Activated T-cell treated with anti-CD3 and anti-CD28 coated beads, Interleukin-2, amount 50 U/mL, for 72 hours (primary cell): Measurements from ENCODE around the gene ELMO1. TPM values are rescaled to one million over a fixed set of nuclear protein-coding genes. Genes with fewer than 3 reads are reported as not detected.
A peak's percentile ranks its signal among the peaks of the same experiment; 100 is the strongest.

Source experiments
- ATAC-seq, 2 donors: fragments of 150-1000 bp; cut with Tn5 transposase; replicated peaks in 1 of 2; 2 replicates each; pipeline ENCODE4 v1.10.0; 2021; ENCODE audit warnings: moderate library complexity in 2 of 2, mild to moderate bottlenecking in 1 of 2
- DNase-seq, 2 donors: peaks; one replicate each; pipeline ENCODE4 v3.0.0; 2021 to 2022; ENCODE audit warnings: mixed read lengths in 1 of 2
- H3K27ac Mint-ChIP-seq: one replicate; pipeline ENCODE4 v1.8.0; 2022; ENCODE audit warnings: mild to moderate bottlenecking, moderate library complexity, mixed read lengths
- H3K27me3 Mint-ChIP-seq: one replicate; pipeline ENCODE4 v1.8.0; 2022; ENCODE audit warnings: low read depth, mixed read lengths
- H3K36me3 Mint-ChIP-seq, 2 donors: one replicate each; pipeline ENCODE4 v1.8.0; 2022; ENCODE audit warnings: mixed read lengths in 2 of 2, mild to moderate bottlenecking in 1 of 2; ENCODE audit not compliant: insufficient read depth in 2 of 2
- H3K4me1 Mint-ChIP-seq: one replicate; pipeline ENCODE4 v1.8.0; 2022; ENCODE audit warnings: low read depth, mixed read lengths
- H3K4me3 Mint-ChIP-seq, 2 donors: one replicate each; pipeline ENCODE4 v1.8.0; 2022; ENCODE audit warnings: mild to moderate bottlenecking in 2 of 2, mixed read lengths in 2 of 2, moderate library complexity in 2 of 2
- H3K9me3 Mint-ChIP-seq, 2 donors: one replicate each; pipeline ENCODE4 v1.8.0; 2022; ENCODE audit warnings: mixed read lengths in 2 of 2
- total RNA-seq, 2 donors: library from RNA; stranded (reverse); gene quantifications; one replicate each; pipeline ENCODE4 v1.2.3, GENCODE V29; 2022

Gene ELMO1
- total RNA-seq, 2 donors from 2014 or later: 97.2 to 113 TPM

- Mint-ChIP-seq H3K9me3 (peaks cover 4 to 5% of the 10 kb centered on the region in 2 donors), H3K4me1 (peaks cover 29% of the 10 kb centered on the region), H3K4me3 (no peak overlapping the region), H3K27me3 (no peaks in the 10 kb centered on the region), H3K36me3 (peaks cover 7 to 21% of the 10 kb centered on the region in 2 donors), H3K27ac (no peak overlapping the region)
- ATAC-seq: peak in 1 of 2 donors; percentile 30
- DNase-seq: no peak
Measured at GRCh38 chr7:37035631-37036030, 413.0 kb downstream of the ELMO1 start.

- Mint-ChIP-seq H3K9me3 (no peaks in the 10 kb centered on the region), H3K36me3 (peaks cover 0 to 6% of the 10 kb centered on the region in 2 donors), H3K4me1 (peaks cover 54% of the 10 kb centered on the region), H3K27me3 (no peaks in the 10 kb centered on the region), H3K4me3 (no peak overlapping the region), H3K27ac (no peak overlapping the region)
- ATAC-seq (no peak), DNase-seq (no peak)
Measured at GRCh38 chr7:37033141-37033540, 415.5 kb downstream of the ELMO1 start.

- Mint-ChIP-seq H3K4me3 (peak overlapping the region in 1 of 2 donors; percentile 8), H3K36me3 (peaks cover 0 to 6% of the 10 kb centered on the region in 2 donors), H3K4me1 (peaks cover 60% of the 10 kb centered on the region), H3K27ac (peak overlapping the region; percentile 21), H3K27me3 (no peaks in the 10 kb centered on the region), H3K9me3 (no peaks in the 10 kb centered on the region)
- ATAC-seq (no peak), DNase-seq (no peak)
Measured at GRCh38 chr7:37032258-37032601, 416.4 kb downstream of the ELMO1 start.

- peak; percentile 54 to 55 for DNase-seq
- ATAC-seq: peak; percentile 84 to 97
- H3K27ac Mint-ChIP-seq: peak overlapping the region; percentile 16
- peak overlapping the region; percentile 8 to 32 for H3K4me3 Mint-ChIP-seq
- H3K9me3 Mint-ChIP-seq: no peaks in the 10 kb centered on the region
- no peaks in the 10 kb centered on the region for H3K27me3 Mint-ChIP-seq
- H3K4me1 Mint-ChIP-seq: peaks cover 65% of the 10 kb centered on the region
- peaks cover 0 to 9% of the 10 kb centered on the region in 2 donors for H3K36me3 Mint-ChIP-seq
Measured at GRCh38 chr7:37031571-37032257, 416.9 kb downstream of the ELMO1 start.

- Mint-ChIP-seq H3K36me3 (peaks cover 2 to 13% of the 10 kb centered on the region in 2 donors), H3K9me3 (peaks cover under 1 to 2% of the 10 kb centered on the region in 2 donors), H3K4me1 (peaks cover 61% of the 10 kb centered on the region), H3K4me3 (peak overlapping the region; percentile 6 to 15), H3K27me3 (no peaks in the 10 kb centered on the region), H3K27ac (no peak overlapping the region)
- ATAC-seq (peak; percentile 72 to 89), DNase-seq (peak; percentile 25 to 52)
Measured at GRCh38 chr7:37028909-37029440, 419.7 kb downstream of the ELMO1 start.

GRCh38 chr7:37027557-37028341 is 420.9 kb downstream of the ELMO1 start:
- H3K27me3 Mint-ChIP-seq: no peaks in the 10 kb centered on the region
- no peak for ATAC-seq
- H3K4me1 Mint-ChIP-seq: peaks cover 60% of the 10 kb centered on the region
- no peak for DNase-seq
- H3K9me3 Mint-ChIP-seq: peaks cover 2% of the 10 kb centered on the region in 2 donors
- H3K36me3 Mint-ChIP-seq: peaks cover 3 to 16% of the 10 kb centered on the region in 2 donors
- H3K4me3 Mint-ChIP-seq: no peak overlapping the region
- no peak overlapping the region for H3K27ac Mint-ChIP-seq

- no peak for ATAC-seq
- Mint-ChIP-seq H3K9me3 (peaks cover 2% of the 10 kb centered on the region in 2 donors), H3K36me3 (peaks cover 3 to 16% of the 10 kb centered on the region in 2 donors), H3K27me3 (no peaks in the 10 kb centered on the region), H3K4me3 (no peak overlapping the region), H3K4me1 (peaks cover 53% of the 10 kb centered on the region), H3K27ac (no peak overlapping the region)
- DNase-seq: no peak
Measured at GRCh38 chr7:37027104-37027503, 421.6 kb downstream of the ELMO1 start.

- Mint-ChIP-seq H3K27me3 (no peaks in the 10 kb centered on the region), H3K27ac (no peak overlapping the region), H3K9me3 (peaks cover 0 to under 1% of the 10 kb centered on the region in 2 donors), H3K36me3 (peaks cover 2 to 16% of the 10 kb centered on the region in 2 donors), H3K4me1 (peaks cover 7% of the 10 kb centered on the region), H3K4me3 (no peak overlapping the region)
- ATAC-seq (no peak), DNase-seq (no peak)
Measured at GRCh38 chr7:37018954-37019353, 429.7 kb downstream of the ELMO1 start.

GRCh38 chr7:37016064-37016878 is 432.4 kb downstream of the ELMO1 start:
- H3K4me1 Mint-ChIP-seq: peaks cover 7% of the 10 kb centered on the region
- H3K36me3 Mint-ChIP-seq: peaks cover 8 to 25% of the 10 kb centered on the region in 2 donors
- no peak overlapping the region for H3K27ac Mint-ChIP-seq
- H3K9me3 Mint-ChIP-seq: no peaks in the 10 kb centered on the region
- ATAC-seq (no peak), DNase-seq (no peak)
- H3K27me3 Mint-ChIP-seq: no peaks in the 10 kb centered on the region
- no peak overlapping the region for H3K4me3 Mint-ChIP-seq

GRCh38 chr7:37015353-37016034 is 433.2 kb downstream of the ELMO1 start:
- Mint-ChIP-seq H3K9me3 (no peaks in the 10 kb centered on the region), H3K4me3 (no peak overlapping the region), H3K27ac (no peak overlapping the region), H3K4me1 (peaks cover 7% of the 10 kb centered on the region), H3K36me3 (peaks cover 8 to 20% of the 10 kb centered on the region in 2 donors), H3K27me3 (no peaks in the 10 kb centered on the region)
- DNase-seq: no peak
- ATAC-seq: no peak

- Mint-ChIP-seq H3K27me3 (no peaks in the 10 kb centered on the region), H3K4me3 (no peak overlapping the region), H3K27ac (no peak overlapping the region), H3K36me3 (peaks cover 8 to 16% of the 10 kb centered on the region in 2 donors), H3K4me1 (peaks cover 7% of the 10 kb centered on the region), H3K9me3 (no peaks in the 10 kb centered on the region)
- ATAC-seq (no peak), DNase-seq (no peak)
Measured at GRCh38 chr7:37013771-37014170, 434.9 kb downstream of the ELMO1 start.

GRCh38 chr7:37011151-37011890 is 437.3 kb downstream of the ELMO1 start:
- DNase-seq: no peak
- Mint-ChIP-seq H3K4me1 (peaks cover 4% of the 10 kb centered on the region), H3K36me3 (peaks cover 6 to 18% of the 10 kb centered on the region in 2 donors)

More at GRCh38 chr7:37011151-37011890, 437.3 kb downstream of the ELMO1 start:
- H3K4me3 Mint-ChIP-seq: no peak overlapping the region
- H3K27ac Mint-ChIP-seq: no peak overlapping the region
- H3K9me3 Mint-ChIP-seq: no peaks in the 10 kb centered on the region
- no peaks in the 10 kb centered on the region for H3K27me3 Mint-ChIP-seq
- no peak for ATAC-seq
